Endodermal cell (in vitro differentiated cells): ENCODE measurements around the gene CNTFR. TPM values are rescaled to one million over a fixed set of nuclear protein-coding genes. Genes with fewer than 3 reads are reported as not detected.

Source experiments
- DNase-seq: peaks from one replicate; pipeline ENCODE4 v3.0.0-alpha.2; 2017
- H3K27ac ChIP-seq: 2 replicates; pipeline ENCODE4 v1.5.1; 2013; ENCODE audit warnings: mild to moderate bottlenecking, low read depth, low read length, moderate library complexity
- H3K27me3 ChIP-seq: 2 replicates; pipeline ENCODE4 v1.6.1; 2013; ENCODE audit warnings: mild to moderate bottlenecking, low read length, moderate library complexity; ENCODE audit not compliant: insufficient read depth, control insufficient read depth, poor library complexity, severe bottlenecking
- H3K36me3 ChIP-seq: 2 replicates; pipeline ENCODE4 v1.7.0; 2013; ENCODE audit warnings: mild to moderate bottlenecking, low read length, moderate library complexity; ENCODE audit not compliant: control insufficient read depth, insufficient read depth
- H3K4me1 ChIP-seq: one replicate; pipeline ENCODE4 v1.7.0; 2013; ENCODE audit warnings: low read length; ENCODE audit not compliant: control insufficient read depth, insufficient read depth
- H3K4me3 ChIP-seq: 2 replicates; pipeline ENCODE4 v1.5.1; 2013; ENCODE audit warnings: mild to moderate bottlenecking, low read length, moderate library complexity
- H3K9ac ChIP-seq: 2 replicates; pipeline ENCODE4 v1.6.1; 2013; ENCODE audit warnings: mild to moderate bottlenecking, low read length, moderate library complexity; ENCODE audit not compliant: poor library complexity, severe bottlenecking; ENCODE audit errors: extremely low read depth
- H3K9me3 ChIP-seq: 2 replicates; pipeline ENCODE4 v1.6.1; 2013; ENCODE audit warnings: mild to moderate bottlenecking, low read length, moderate library complexity; ENCODE audit not compliant: control insufficient read depth
- H3K27ac Mint-ChIP-seq: 2 replicates; pipeline ENCODE4 v1.8.0; 2020; ENCODE audit warnings: mixed read lengths
- H3K27me3 Mint-ChIP-seq: 2 replicates; pipeline ENCODE4 v1.8.0; 2021; ENCODE audit warnings: mild to moderate bottlenecking, mixed read lengths; ENCODE audit not compliant: insufficient read depth
- H3K36me3 Mint-ChIP-seq: 2 replicates; pipeline ENCODE4 v1.8.0; 2020; ENCODE audit warnings: low read depth, mixed read lengths
- H3K4me1 Mint-ChIP-seq: 2 replicates; pipeline ENCODE4 v1.8.0; 2020; ENCODE audit warnings: mixed read lengths
- H3K4me3 Mint-ChIP-seq: 2 replicates; pipeline ENCODE4 v1.8.0; 2020; ENCODE audit warnings: mild to moderate bottlenecking, moderate library complexity, mixed read lengths
- H3K9me3 Mint-ChIP-seq: 2 replicates; pipeline ENCODE4 v1.8.0; 2020; ENCODE audit warnings: mild to moderate bottlenecking, mixed read lengths
- CTCF ChIP-seq: fragments of 200-600 bp; sonication (generic); conservative IDR thresholded peaks from 2 replicates; pipeline ENCODE4 v1.5.0; 2021; ENCODE audit warnings: antibody characterized with exemption, mild to moderate bottlenecking
- WGBS, 2 experiments: methylation state at CpG; one replicate each; pipeline versions ENCODE4 v1.1.5 to v1.1.7; 2013; ENCODE audit warnings: missing lambda C conversion rate in 2 of 2, mixed read lengths in 1 of 2; ENCODE audit not compliant: insufficient coverage in 1 of 2, insufficient read length in 1 of 2; 5-methylcytosine and 5-hydroxymethylcytosine counted together
- total RNA-seq, 2 donors: library from RNA; stranded (reverse); fragmentation: NEBNext Ultra II Directional in 1 of 2; extraction: Animal tissue kit (Norgen Biotek cat#: 25700) in 1 of 2; gene quantifications; 2 replicates in 1 of 2; 3 replicates in 1 of 2; pipeline ENCODE4 v1.2.1, GENCODE V29; 2021

The CNTFR gene
- total RNA-seq, 2 donors from 2014 or later = 0.53 to 1.6 TPM

GRCh38 chr9:34505370-34506120, 84.0 kb downstream of the CNTFR start:
- no peaks in the 10 kb centered on the region for H3K9me3 ChIP-seq
- no peaks in the 10 kb centered on the region for H3K36me3 ChIP-seq
- peaks cover 43% of the 10 kb centered on the region for H3K27me3 ChIP-seq
- Mint-ChIP-seq H3K36me3 (no peaks in the 10 kb centered on the region), H3K27ac (no peak overlapping the region), H3K4me1 (peaks cover 15% of the 10 kb centered on the region), H3K4me3 (no peak overlapping the region), H3K9me3 (no peaks in the 10 kb centered on the region), H3K27me3 (peaks cover 41% of the 10 kb centered on the region)
- WGBS, 2 experiments = 91 to 97% methylated on average over 5 of the region's 5 CpGs
- no peak overlapping the region for H3K27ac ChIP-seq
- no peak for DNase-seq
- no peak for TF ChIP-seq CTCF
- no peak overlapping the region for H3K4me3 ChIP-seq
- no peak overlapping the region for H3K9ac ChIP-seq
- H3K4me1 ChIP-seq = no peaks in the 10 kb centered on the region

- H3K4me1 ChIP-seq = no peaks in the 10 kb centered on the region
- H3K4me3 Mint-ChIP-seq = no peak overlapping the region
- TF ChIP-seq CTCF = no peak
- no peaks in the 10 kb centered on the region for H3K9me3 ChIP-seq
- no peaks in the 10 kb centered on the region for H3K36me3 ChIP-seq
- H3K36me3 Mint-ChIP-seq = no peaks in the 10 kb centered on the region
- H3K4me1 Mint-ChIP-seq = peaks cover 15% of the 10 kb centered on the region
- H3K27ac Mint-ChIP-seq = no peak overlapping the region
- peaks cover 37% of the 10 kb centered on the region for H3K27me3 Mint-ChIP-seq
- no peaks in the 10 kb centered on the region for H3K9me3 Mint-ChIP-seq
- H3K27ac ChIP-seq = no peak overlapping the region
- H3K9ac ChIP-seq = no peak overlapping the region
- no peak overlapping the region for H3K4me3 ChIP-seq
- H3K27me3 ChIP-seq = peaks cover 52% of the 10 kb centered on the region
- no peak for DNase-seq
Measured at GRCh38 chr9:34503406-34503805, 86.1 kb downstream of the CNTFR start.

GRCh38 chr9:34502891-34503290, 86.6 kb downstream of the CNTFR start:
- H3K36me3 Mint-ChIP-seq = no peaks in the 10 kb centered on the region
- no peaks in the 10 kb centered on the region for H3K9me3 Mint-ChIP-seq
- TF ChIP-seq CTCF = no peak
- H3K9ac ChIP-seq = no peak overlapping the region
- H3K36me3 ChIP-seq = no peaks in the 10 kb centered on the region
- H3K4me3 ChIP-seq = no peak overlapping the region
- H3K4me1 Mint-ChIP-seq = peaks cover 17% of the 10 kb centered on the region
- DNase-seq = no peak
- no peak overlapping the region for H3K4me3 Mint-ChIP-seq
- H3K4me1 ChIP-seq = no peaks in the 10 kb centered on the region
- peaks cover 32% of the 10 kb centered on the region for H3K27me3 Mint-ChIP-seq
- no peak overlapping the region for H3K27ac ChIP-seq
- H3K27me3 ChIP-seq = peaks cover 46% of the 10 kb centered on the region
- WGBS, 2 experiments = 82 to 92% methylated on average over 4 to 6 of the region's 6 CpGs
- no peak overlapping the region for H3K27ac Mint-ChIP-seq
- H3K9me3 ChIP-seq = no peaks in the 10 kb centered on the region
